ENCODE measurements around the gene SULT1A2. TPM values are rescaled to one million over a fixed set of nuclear protein-coding genes. Genes with fewer than 3 reads are reported as not detected.
"Not testable (repeated sequence)": the region's sequence is repeated elsewhere in the genome, so short reads cannot be mapped to it uniquely, and the experiment has no call there.

The SULT1A2 gene
- total and polyA plus RNA-seq, 7 donors, result 0.09 to 1.5 (median 0.34) TPM; not detected in 2

GRCh38 chr16:28596115-28596630 lies 677 bp downstream of the SULT1A2 start:
- H3K27ac ChIP-seq, result no peak overlapping the region
- ATAC-seq, result no peak
- H3K4me3 ChIP-seq, result no peak overlapping the region

GRCh38 chr16:28595451-28595850 lies 1.4 kb downstream of the SULT1A2 start:
- H3K9me3 ChIP-seq; ATAC-seq; H3K4me3 ChIP-seq; DNase-seq; H3K27me3 ChIP-seq (ENCODE audit: insufficient read depth in 3 of 3, low read length in 2 of 3); intact Hi-C loops (cut with DNase I); H3K27ac ChIP-seq; H3K4me1 ChIP-seq: not testable (repeated sequence)
- WGBS, 3 donors, result 92 to 100% (median 93%) methylated on average over 4 to 6 of the region's 6 CpGs
- H3K36me3 ChIP-seq (ENCODE audit: insufficient read depth in 1 of 2, low read depth in 1 of 2), result peaks cover 0 to 13% of the 10 kb centered on the region in 2 donors

More at GRCh38 chr16:28596115-28596630, 677 bp downstream of the SULT1A2 start:
- H3K36me3 ChIP-seq (ENCODE audit: insufficient read depth in 1 of 2, low read depth in 1 of 2), result peaks cover 0 to 6% of the 10 kb centered on the region in 2 donors
- TF ChIP-seq CTCF (IDR thresholded peaks at IDR 0.05), result no peak
- peaks cover 0 to 5% (median 0%) of the 10 kb centered on the region in 3 donors for H3K27me3 ChIP-seq (ENCODE audit: insufficient read depth in 3 of 3, low read length in 2 of 3)
- H3K4me1 ChIP-seq, result no peaks in the 10 kb centered on the region
- WGBS, 3 donors, result 70 to 79% (median 74%) methylated on average over 8 of the region's 8 CpGs
- intact Hi-C loops (cut with DNase I), result no loop called here
- H3K9me3 ChIP-seq, result no peaks in the 10 kb centered on the region
- DNase-seq, result no peak

GRCh38 chr16:28592979-28593553 lies 3.8 kb downstream of the SULT1A2 start:
- intact Hi-C loops (cut with DNase I), result no loop called here
- ATAC-seq, result peak in 2 of 4 donors; percentile 8 to 29
- Histone ChIP-seq H3K9me3 (no peaks in the 10 kb centered on the region), H3K27me3 (ENCODE audit: insufficient read depth in 3 of 3, low read length in 2 of 3) (peaks cover 0 to 5% (median 0%) of the 10 kb centered on the region in 3 donors), H3K4me3 (no peak overlapping the region), H3K4me1 (no peaks in the 10 kb centered on the region), H3K27ac (no peak overlapping the region), H3K36me3 (ENCODE audit: insufficient read depth in 1 of 2, low read depth in 1 of 2) (peaks cover 0 to 37% of the 10 kb centered on the region in 2 donors)
- no peak for DNase-seq
- no peak for TF ChIP-seq CTCF (IDR thresholded peaks at IDR 0.05)
- 76 to 81% (median 79%) methylated on average over 13 of the region's 13 CpGs for WGBS, 3 donors

GRCh38 chr16:28592511-28592910 lies 4.3 kb downstream of the SULT1A2 start:
- ATAC-seq, result no peak
- 85 to 96% (median 88%) methylated on average over 5 of the region's 5 CpGs for WGBS, 3 donors
- intact Hi-C loops (cut with DNase I), result no loop called here
- H3K4me1 ChIP-seq, result no peaks in the 10 kb centered on the region
- DNase-seq, result no peak
- H3K27me3 ChIP-seq (ENCODE audit: insufficient read depth in 3 of 3, low read length in 2 of 3), result peaks cover 0 to 4% (median 0%) of the 10 kb centered on the region in 3 donors
- H3K36me3 ChIP-seq (ENCODE audit: insufficient read depth in 1 of 2, low read depth in 1 of 2), result peaks cover 0 to 42% of the 10 kb centered on the region in 2 donors
- no peaks in the 10 kb centered on the region for H3K9me3 ChIP-seq
- no peak for TF ChIP-seq CTCF (IDR thresholded peaks at IDR 0.05)
- no peak overlapping the region for H3K4me3 ChIP-seq
- H3K27ac ChIP-seq, result no peak overlapping the region

GRCh38 chr16:28591355-28591754 lies 5.5 kb downstream of the SULT1A2 start:
- DNase-seq (no peak), ATAC-seq (no peak)
- Histone ChIP-seq H3K27me3 (ENCODE audit: insufficient read depth in 3 of 3, low read length in 2 of 3) (no peaks in the 10 kb centered on the region), H3K4me3 (no peak overlapping the region), H3K27ac (no peak overlapping the region), H3K4me1 (no peaks in the 10 kb centered on the region), H3K36me3 (ENCODE audit: insufficient read depth in 1 of 2, low read depth in 1 of 2) (peaks cover 0 to 54% of the 10 kb centered on the region in 2 donors), H3K9me3 (no peaks in the 10 kb centered on the region)
- no peak for TF ChIP-seq CTCF (IDR thresholded peaks at IDR 0.05)
- intact Hi-C loops (cut with DNase I), result no loop called here
- 81 to 89% (median 87%) methylated on average over 6 of the region's 6 CpGs for WGBS, 3 donors
